HG02678 (cell line): ENCODE measurements around the gene TRIM74.
"Not testable (repeated sequence)": the region's sequence is repeated elsewhere in the genome, so short reads cannot be mapped to it uniquely, and the experiment has no call there.

Experiments used
- ATAC-seq: cut with Tn5 transposase; IDR thresholded peaks from one replicate; pipeline ENCODE4 v1.9.1; 2021; ENCODE audit warnings: mild to moderate bottlenecking, moderate library complexity; ENCODE audit not compliant: unreplicated experiment

The TRIM74 gene

GRCh38 chr7:72960626-72961345, 8.5 kb downstream of the TRIM74 start:
- ATAC-seq = not testable (repeated sequence)

DNA sequence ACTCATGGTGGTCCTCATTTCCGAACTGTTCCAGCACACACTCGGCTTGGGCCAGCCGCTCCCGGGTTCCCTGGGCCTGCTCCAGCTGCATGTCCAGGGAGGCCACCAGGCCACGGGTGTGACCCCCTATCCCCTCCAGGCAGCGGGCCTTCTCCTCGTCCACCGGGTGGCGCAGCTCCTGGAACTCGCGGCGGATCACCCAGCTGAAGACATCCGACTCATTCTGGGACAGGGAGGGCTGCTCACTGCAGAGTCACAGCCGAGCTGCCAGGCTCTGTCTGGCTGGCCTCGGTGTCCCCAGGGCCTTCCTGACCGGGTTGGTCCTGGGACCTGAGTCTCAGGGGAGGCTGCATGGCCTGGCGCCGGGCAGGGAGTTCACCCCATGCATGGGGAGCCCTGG, 9.2 kb downstream of the TRIM74 start:
- ATAC-seq = not testable (repeated sequence)

DNA sequence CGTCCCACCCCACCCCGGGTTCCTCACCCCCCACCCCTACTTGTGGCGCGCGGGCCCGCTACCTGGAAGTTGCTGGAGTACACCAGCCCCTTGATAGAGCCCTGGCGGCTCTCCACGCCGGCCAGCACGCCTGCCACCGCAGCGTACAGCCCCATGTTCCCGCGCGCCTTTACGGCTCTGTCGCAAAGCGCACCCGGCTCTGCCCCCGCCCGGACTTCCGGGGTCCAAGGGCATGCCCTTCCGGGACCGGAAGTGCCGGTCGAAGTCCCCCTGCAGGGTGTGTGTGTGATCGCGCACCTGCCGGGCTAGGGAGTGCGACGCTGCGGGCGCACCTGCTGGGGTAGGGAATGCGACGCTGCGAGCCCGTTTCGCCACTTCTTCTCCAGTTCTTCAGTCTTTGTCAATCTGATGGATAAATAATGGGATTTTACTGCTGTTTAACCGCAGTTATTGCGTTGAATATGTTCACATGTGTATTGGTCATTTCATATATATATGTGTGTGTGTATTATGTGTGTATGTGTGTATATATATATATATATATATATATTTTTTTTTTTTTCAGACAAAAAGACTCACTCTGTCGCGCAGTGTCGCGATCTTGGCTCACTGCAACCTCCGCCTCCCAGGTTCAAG, 14.6 kb downstream of the TRIM74 start:
- ATAC-seq = peak; percentile 92

DNA sequence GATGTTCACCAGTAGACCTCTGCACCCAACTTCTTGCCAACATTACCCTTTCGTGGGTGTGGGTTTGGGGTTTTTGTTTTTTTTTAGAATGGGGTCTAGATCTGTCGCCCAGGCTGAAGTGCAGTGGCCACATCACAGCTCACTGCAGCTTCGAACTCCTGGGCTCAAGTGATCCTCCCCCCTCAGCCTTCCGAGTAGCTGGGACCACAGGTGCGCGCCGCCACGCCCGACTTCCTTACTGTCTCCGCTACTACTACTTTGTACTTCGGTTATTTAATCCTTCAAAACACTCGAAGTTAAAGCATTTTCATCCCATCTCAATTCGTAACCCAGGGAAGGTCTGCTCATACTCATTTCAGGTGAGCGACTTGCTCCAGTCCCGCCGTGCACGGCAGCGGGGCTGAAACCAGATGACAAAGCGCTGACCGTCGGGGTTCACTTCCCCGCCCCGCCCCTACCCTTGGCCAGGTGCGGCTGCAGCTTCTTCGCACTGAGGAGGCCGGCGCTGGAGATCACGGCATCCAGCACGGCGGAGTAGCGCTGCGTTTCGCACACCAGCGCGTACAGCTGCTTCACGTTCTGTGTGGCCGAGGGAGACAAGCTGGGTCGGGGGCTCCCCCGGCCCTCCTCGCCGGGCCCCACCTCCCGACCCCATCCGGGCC, 15.2 kb downstream of the TRIM74 start:
- peak; percentile 56 for ATAC-seq

DNA sequence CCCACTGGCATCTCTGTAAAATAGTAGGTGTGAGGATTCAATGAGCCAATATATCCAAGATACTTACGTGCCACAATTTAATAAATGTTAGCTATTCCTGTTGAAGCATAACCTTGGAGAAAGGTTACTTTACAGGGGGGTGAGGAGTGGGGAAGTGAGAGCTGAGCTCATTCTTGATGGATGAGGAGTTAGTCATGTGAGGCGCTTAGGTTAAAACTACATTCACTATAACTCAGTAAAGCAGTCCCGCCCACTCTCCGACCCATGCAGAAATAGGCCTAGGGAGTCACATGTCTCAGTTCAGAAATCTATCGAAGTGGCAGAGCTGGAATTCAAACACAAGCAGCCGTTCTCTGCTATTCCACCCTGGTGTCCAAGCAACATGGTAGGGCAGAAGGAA, 18.8 kb downstream of the TRIM74 start:
- ATAC-seq = not testable (repeated sequence)

DNA sequence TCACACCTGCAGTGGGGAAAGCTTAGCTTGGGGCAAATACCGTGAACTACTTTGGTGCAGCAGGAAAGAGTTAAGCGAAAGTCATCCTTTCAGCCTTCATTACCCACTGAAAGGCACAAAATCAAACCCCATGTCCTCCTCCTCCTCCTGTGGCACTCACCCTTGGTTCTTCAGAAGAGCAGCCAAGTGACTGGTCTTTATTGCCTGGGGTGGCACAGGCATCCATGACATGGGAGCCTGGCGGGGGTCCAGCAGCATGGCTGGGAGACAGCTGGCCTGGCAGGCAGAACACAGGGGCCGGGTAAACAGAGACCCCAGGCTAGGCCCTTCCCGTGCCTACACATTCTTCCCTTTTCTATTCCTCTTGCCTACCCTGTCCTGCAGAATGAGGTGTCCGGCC, 19.6 kb downstream of the TRIM74 start:
- not testable (repeated sequence) for ATAC-seq

DNA sequence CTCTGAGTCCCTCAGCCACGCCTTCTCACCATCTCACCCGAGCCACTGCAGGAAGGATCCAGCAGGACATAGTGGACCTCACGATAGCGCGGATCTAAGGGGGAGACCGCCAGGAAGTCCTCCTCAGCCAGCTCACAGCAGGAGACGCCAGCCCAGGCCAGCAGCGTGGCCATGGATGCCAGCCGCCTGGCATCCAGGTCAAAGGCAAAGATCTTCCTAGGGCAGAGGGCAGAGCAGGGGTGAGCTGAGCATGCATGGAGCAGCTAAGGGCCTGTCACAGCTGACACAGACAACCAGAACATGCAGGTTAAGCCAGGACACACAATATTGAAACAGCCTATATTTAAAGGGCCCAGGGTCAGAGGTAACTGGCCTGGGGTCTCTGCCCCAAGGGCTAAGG, 20.0 kb downstream of the TRIM74 start:
- ATAC-seq = not testable (repeated sequence)

- ATAC-seq = not testable (repeated sequence)
Measured at GRCh38 chr7:72948714-72949113, 20.6 kb downstream of the TRIM74 start.

- ATAC-seq = not testable (repeated sequence)
Measured at GRCh38 chr7:72946130-72946745, 23.0 kb downstream of the TRIM74 start.

GRCh38 chr7:72945597-72945996, 23.7 kb downstream of the TRIM74 start:
- not testable (repeated sequence) for ATAC-seq

DNA sequence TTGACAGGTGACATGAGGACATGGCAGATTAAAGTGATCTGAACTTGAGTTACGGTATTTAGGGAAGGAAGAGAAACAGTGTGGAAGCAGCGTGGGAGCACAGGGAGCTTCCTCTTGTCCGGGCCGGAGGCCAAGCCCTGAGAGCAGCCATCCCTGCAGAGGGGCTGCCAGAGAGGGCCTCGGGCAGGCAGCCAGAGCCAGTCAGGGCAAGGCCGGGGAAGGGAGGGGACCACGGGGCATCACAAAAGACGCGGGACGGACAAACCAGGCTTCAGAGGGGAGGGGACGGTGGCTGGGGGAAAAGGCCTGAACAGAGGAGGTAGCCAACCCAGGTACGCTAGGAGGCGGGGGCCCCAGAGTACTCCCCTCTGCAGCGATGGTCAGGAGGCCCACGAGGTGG, 24.3 kb downstream of the TRIM74 start:
- not testable (repeated sequence) for ATAC-seq

GRCh38 chr7:72942956-72943355, 26.3 kb downstream of the TRIM74 start:
- not testable (repeated sequence) for ATAC-seq

- ATAC-seq = not testable (repeated sequence)
Measured at GRCh38 chr7:72942022-72942705, 27.1 kb downstream of the TRIM74 start.

- not testable (repeated sequence) for ATAC-seq
Measured at GRCh38 chr7:72928216-72928615, 41.0 kb downstream of the TRIM74 start.

DNA sequence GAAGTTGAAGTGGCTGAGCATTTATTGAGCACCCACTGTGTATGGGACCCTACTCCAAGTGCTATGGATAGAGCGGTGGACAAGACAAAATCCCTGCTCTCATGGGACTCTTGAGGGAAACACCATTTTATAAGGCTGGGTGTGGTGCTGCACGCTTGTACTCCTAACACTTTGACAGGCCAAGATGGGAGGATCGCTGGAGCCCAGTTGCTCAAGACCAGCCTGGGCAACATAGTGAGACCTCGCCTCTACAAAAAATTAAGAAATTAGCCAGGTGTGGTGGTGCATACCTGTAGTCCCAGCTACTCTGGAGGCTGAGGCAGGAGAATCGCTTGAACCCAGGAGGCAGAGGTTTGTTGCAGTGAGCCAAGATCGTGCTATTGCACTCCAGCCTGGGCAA, 41.5 kb downstream of the TRIM74 start:
- ATAC-seq = not testable (repeated sequence)

- no peak for ATAC-seq
Measured at GRCh38 chr7:72925546-72926120, 43.6 kb downstream of the TRIM74 start.

DNA sequence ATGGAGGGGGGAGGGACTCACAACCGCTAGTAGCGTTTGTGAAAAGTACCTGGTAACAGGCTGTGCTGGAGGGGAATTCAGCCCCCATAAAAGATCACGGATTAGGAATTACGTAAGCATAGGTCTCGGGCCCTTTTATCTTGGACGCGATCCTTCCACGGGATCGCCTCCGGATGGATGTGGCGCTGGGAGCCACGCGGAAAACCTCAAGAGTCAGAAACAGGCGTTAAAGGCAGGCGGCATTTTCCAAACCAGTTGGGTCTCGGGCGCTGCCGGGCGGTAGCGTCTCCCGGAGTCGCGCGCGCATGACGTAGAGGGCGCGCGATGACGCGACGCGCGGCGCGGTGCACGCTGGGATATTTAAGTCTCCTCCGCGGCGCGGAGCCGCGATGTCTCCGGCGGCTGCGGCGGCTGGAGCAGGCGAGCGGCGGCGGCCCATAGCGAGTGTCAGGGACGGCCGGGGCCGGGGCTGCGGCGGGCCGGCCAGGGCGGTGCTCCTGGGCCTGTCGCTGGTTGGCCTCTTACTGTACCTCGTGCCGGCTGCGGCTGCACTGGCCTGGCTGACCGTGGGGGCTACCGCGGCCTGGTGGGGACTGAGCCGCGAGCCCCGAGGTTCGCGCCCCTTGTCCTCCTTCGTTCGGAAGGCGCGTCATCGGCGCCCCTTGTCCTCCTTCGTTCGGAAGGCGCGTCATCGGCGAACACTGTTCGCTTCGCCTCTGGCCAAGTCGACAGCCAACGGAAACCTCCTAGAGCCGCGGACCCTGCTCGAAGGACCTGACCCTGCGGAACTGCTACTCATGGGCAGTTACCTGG, 44.3 kb downstream of the TRIM74 start, which contains the start of gene POM121:
TSS of gene POM121 (plus strand) at position 363 of the 813 bp plus-strand sequence. CDS start at position 390, 27 bp downstream.
- peak; percentile 87 for ATAC-seq

GRCh38 chr7:72924386-72924732, 44.9 kb downstream of the TRIM74 start:
- ATAC-seq = peak; percentile 17

GRCh38 chr7:72919256-72919775, 50.0 kb downstream of the TRIM74 start:
- ATAC-seq = no peak
